Testis (tissue), 2 donors: Measurements from ENCODE around the gene CAMKMT.

Source experiments
- POLR2A ChIP-seq: fragments of 450-650 bp; IDR thresholded peaks from one replicate; pipeline ENCODE4 v1.6.1; 2017; ENCODE audit warnings: antibody characterized with exemption, mild to moderate bottlenecking, moderate library complexity
- TF ChIP-seq, protein P1 (sequence below), 3 experiments: fragments of 450-650 bp in 2 of 3; fragments of 200-600 bp in 1 of 3; sonication (generic) in 1 of 3; IDR thresholded peaks; one replicate each; pipeline ENCODE4 v1.5.1; 2016 to 2019; ENCODE audit warnings: antibody characterized with exemption in 3 of 3, mild to moderate bottlenecking in 2 of 3, moderate library complexity in 1 of 3

DNA sequence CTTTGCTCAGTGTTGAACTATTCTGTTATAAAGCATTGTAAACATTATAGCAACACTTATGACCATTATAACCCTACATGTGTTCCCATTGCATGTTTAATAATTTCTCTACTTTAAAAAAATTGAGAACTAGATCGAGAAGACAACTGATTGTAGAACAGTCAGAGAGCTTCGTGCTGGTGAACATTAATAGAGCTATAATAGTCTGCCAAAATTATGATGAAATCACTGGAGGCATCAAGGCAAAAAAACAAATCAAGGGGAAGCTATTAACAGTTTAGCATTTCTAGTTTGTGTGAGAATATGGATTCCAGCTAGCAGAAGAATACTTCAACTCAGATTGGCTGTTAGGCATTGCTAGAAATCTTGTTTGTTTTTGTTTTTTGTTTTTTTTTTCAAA lies 284.2 kb downstream of the CAMKMT start:
- TF ChIP-seq, protein P1, sequence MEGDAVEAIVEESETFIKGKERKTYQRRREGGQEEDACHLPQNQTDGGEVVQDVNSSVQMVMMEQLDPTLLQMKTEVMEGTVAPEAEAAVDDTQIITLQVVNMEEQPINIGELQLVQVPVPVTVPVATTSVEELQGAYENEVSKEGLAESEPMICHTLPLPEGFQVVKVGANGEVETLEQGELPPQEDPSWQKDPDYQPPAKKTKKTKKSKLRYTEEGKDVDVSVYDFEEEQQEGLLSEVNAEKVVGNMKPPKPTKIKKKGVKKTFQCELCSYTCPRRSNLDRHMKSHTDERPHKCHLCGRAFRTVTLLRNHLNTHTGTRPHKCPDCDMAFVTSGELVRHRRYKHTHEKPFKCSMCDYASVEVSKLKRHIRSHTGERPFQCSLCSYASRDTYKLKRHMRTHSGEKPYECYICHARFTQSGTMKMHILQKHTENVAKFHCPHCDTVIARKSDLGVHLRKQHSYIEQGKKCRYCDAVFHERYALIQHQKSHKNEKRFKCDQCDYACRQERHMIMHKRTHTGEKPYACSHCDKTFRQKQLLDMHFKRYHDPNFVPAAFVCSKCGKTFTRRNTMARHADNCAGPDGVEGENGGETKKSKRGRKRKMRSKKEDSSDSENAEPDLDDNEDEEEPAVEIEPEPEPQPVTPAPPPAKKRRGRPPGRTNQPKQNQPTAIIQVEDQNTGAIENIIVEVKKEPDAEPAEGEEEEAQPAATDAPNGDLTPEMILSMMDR (IDR thresholded peaks at IDR 0.05), result no peak
- no peak for TF ChIP-seq POLR2A
